Measurements from ENCODE around the gene F10.
"Not testable (repeated sequence)": the region's sequence is repeated elsewhere in the genome, so short reads cannot be mapped to it uniquely, and the experiment has no call there.

F10 gene

GRCh38 chr13:113102727-113103126 is 19.9 kb upstream of the F10 start:
- no peak for DNase-seq

GRCh38 chr13:113103646-113104045 is 19.0 kb upstream of the F10 start:
- DNase-seq = no peak

GRCh38 chr13:113105032-113105920 is 17.3 kb upstream of the F10 start, which contains the start of gene F7:
Gene F7, plus strand, starts transcription at chr13:113105791. Its CDS starts 51 bp downstream, at chr13:113105842.
- DNase-seq = no peak

- no peak for DNase-seq
These were observed 16.6 kb upstream of the F10 start for GRCh38 chr13:113105921-113106452.

GRCh38 chr13:113106711-113107351 is 15.8 kb upstream of the F10 start:
- DNase-seq = no peak

GRCh38 chr13:113108521-113108920 is 14.1 kb upstream of the F10 start:
- not testable (repeated sequence) for DNase-seq

GRCh38 chr13:113109151-113110047 is 13.2 kb upstream of the F10 start:
- no peak for DNase-seq

GRCh38 chr13:113110048-113110851 is 12.3 kb upstream of the F10 start:
- no peak for DNase-seq

GRCh38 chr13:113110852-113111315 is 11.7 kb upstream of the F10 start:
- DNase-seq = peak; percentile 38

- DNase-seq = not testable (repeated sequence)
These were observed 10.8 kb upstream of the F10 start for GRCh38 chr13:113111821-113112220.

GRCh38 chr13:113112475-113112874 is 10.1 kb upstream of the F10 start:
- DNase-seq = not testable (repeated sequence)

- no peak for DNase-seq
These were observed 9.4 kb upstream of the F10 start for GRCh38 chr13:113112893-113113845.

- DNase-seq = no peak
These were observed 8.7 kb upstream of the F10 start for GRCh38 chr13:113113846-113114271.

GRCh38 chr13:113114511-113115362 is 7.9 kb upstream of the F10 start:
- no peak for DNase-seq

GRCh38 chr13:113115363-113116205 is 7.0 kb upstream of the F10 start:
- no peak for DNase-seq

- no peak for DNase-seq
These were observed 6.3 kb upstream of the F10 start for GRCh38 chr13:113116206-113116800.

- DNase-seq = no peak
These were observed 5.7 kb upstream of the F10 start for GRCh38 chr13:113116871-113117271.

GRCh38 chr13:113117335-113117872 is 5.2 kb upstream of the F10 start:
- DNase-seq = no peak

Data from T1000 (cell line).